Uterus (tissue), 2 donors: ENCODE data around the gene ISOC2.
A peak's percentile ranks its signal among the peaks of the same experiment; 100 is the strongest.

Experiments
- POLR2A ChIP-seq, 2 donors: fragments of 450-650 bp; IDR thresholded peaks; one replicate each; pipeline ENCODE4 v1.6.1; 2016; ENCODE audit warnings: antibody characterized with exemption in 2 of 2, mild to moderate bottlenecking in 1 of 2, moderate library complexity in 1 of 2
- TF ChIP-seq, protein P1 (sequence below), 4 experiments: fragments of 200-600 bp in 2 of 4; fragments of 450-650 bp in 2 of 4; sonication (generic) in 2 of 4; IDR thresholded peaks; one replicate each; pipeline ENCODE4 v1.5.1; 2016 to 2019; ENCODE audit warnings: antibody characterized with exemption in 4 of 4, mild to moderate bottlenecking in 2 of 4, moderate library complexity in 1 of 4

DNA sequence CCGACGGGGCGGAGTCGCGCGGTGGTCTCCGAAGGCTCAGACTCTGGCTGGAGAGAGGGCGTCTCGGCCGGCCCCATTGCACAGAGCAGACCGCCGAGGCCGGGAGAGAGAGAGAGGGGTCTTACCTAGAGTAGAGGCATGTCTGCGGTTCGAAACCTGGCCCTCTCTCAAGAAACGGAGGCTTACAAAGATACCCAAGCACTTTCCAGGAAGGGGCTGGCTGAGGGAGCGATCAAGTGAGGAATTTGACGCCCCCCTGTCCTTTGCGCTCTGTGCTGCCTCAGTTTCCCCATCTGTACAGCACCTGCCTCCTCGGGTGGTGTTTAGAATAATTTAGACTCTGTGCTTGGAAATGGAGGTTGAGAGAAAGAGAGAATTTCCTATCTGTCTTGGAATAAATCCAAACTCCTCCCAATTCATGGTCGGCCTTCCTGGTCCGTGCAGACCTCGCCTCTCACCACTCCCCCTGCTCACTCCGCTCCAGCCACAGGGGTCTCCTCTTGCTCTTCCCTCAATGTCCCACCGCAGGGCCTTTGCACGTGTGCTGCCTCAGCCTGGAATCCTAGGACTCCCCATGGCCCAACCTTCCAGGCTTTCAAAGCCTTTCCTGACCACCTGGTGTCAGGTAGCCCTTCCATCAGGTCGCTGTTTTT, 658 bp upstream of the ISOC2 start:
- TF ChIP-seq POLR2A (IDR thresholded peaks at IDR 0.05): peak in 1 of 2 donors; percentile 19
- TF ChIP-seq, protein P1, sequence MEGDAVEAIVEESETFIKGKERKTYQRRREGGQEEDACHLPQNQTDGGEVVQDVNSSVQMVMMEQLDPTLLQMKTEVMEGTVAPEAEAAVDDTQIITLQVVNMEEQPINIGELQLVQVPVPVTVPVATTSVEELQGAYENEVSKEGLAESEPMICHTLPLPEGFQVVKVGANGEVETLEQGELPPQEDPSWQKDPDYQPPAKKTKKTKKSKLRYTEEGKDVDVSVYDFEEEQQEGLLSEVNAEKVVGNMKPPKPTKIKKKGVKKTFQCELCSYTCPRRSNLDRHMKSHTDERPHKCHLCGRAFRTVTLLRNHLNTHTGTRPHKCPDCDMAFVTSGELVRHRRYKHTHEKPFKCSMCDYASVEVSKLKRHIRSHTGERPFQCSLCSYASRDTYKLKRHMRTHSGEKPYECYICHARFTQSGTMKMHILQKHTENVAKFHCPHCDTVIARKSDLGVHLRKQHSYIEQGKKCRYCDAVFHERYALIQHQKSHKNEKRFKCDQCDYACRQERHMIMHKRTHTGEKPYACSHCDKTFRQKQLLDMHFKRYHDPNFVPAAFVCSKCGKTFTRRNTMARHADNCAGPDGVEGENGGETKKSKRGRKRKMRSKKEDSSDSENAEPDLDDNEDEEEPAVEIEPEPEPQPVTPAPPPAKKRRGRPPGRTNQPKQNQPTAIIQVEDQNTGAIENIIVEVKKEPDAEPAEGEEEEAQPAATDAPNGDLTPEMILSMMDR (IDR thresholded peaks at IDR 0.05): no peak
